ENCODE results near the gene SLF2.

Gene SLF2

GRCh38 chr10:100911472-100911871 lies 1.3 kb upstream of the SLF2 start:
- TF ChIP-seq POLR2AphosphoS5 (IDR thresholded peaks at IDR 0.05; ENCODE audit: low read depth, low read length) (no peak), FOXP2 (optimal IDR thresholded peaks at IDR 0.05; ENCODE audit: borderline replicate concordance, extremely low read depth, extremely low read length, insufficient read depth) (no peak), REST (IDR thresholded peaks at IDR 0.05; ENCODE audit: insufficient read depth in 1 of 2, low read depth in 2 of 2, low read length in 2 of 2) (no peak), TAF1 (IDR thresholded peaks at IDR 0.05; ENCODE audit: borderline replicate concordance, insufficient read depth, low read length) (no peak), SIN3A (IDR thresholded peaks at IDR 0.05; ENCODE audit: borderline replicate concordance, insufficient read depth, low read length) (no peak)

- no peak for TF ChIP-seq SIN3A (IDR thresholded peaks at IDR 0.05; ENCODE audit: borderline replicate concordance, insufficient read depth, low read length)
- no peak for TF ChIP-seq FOXP2 (optimal IDR thresholded peaks at IDR 0.05; ENCODE audit: borderline replicate concordance, extremely low read depth, extremely low read length, insufficient read depth)
- no peak for TF ChIP-seq POLR2AphosphoS5 (IDR thresholded peaks at IDR 0.05; ENCODE audit: low read depth, low read length)
- no peak for TF ChIP-seq REST (IDR thresholded peaks at IDR 0.05; ENCODE audit: insufficient read depth in 1 of 2, low read depth in 2 of 2, low read length in 2 of 2)
- TF ChIP-seq TAF1 (IDR thresholded peaks at IDR 0.05; ENCODE audit: borderline replicate concordance, insufficient read depth, low read length): no peak
Observed at GRCh38 chr10:100912013-100912604, 654 bp upstream of the SLF2 start.

GRCh38 chr10:100913470-100913865 lies 705 bp downstream of the SLF2 start:
- TF ChIP-seq REST (IDR thresholded peaks at IDR 0.05; ENCODE audit: insufficient read depth in 1 of 2, low read depth in 2 of 2, low read length in 2 of 2): no peak
- no peak for TF ChIP-seq POLR2AphosphoS5 (IDR thresholded peaks at IDR 0.05; ENCODE audit: low read depth, low read length)
- no peak for TF ChIP-seq SIN3A (IDR thresholded peaks at IDR 0.05; ENCODE audit: borderline replicate concordance, insufficient read depth, low read length)
- TF ChIP-seq FOXP2 (optimal IDR thresholded peaks at IDR 0.05; ENCODE audit: borderline replicate concordance, extremely low read depth, extremely low read length, insufficient read depth): no peak
- TF ChIP-seq TAF1 (IDR thresholded peaks at IDR 0.05; ENCODE audit: borderline replicate concordance, insufficient read depth, low read length): no peak

GRCh38 chr10:100917071-100917470 lies 4.3 kb downstream of the SLF2 start:
- TF ChIP-seq POLR2AphosphoS5 (IDR thresholded peaks at IDR 0.05; ENCODE audit: low read depth, low read length) (no peak), REST (IDR thresholded peaks at IDR 0.05; ENCODE audit: insufficient read depth in 1 of 2, low read depth in 2 of 2, low read length in 2 of 2) (no peak), TAF1 (IDR thresholded peaks at IDR 0.05; ENCODE audit: borderline replicate concordance, insufficient read depth, low read length) (no peak), SIN3A (IDR thresholded peaks at IDR 0.05; ENCODE audit: borderline replicate concordance, insufficient read depth, low read length) (no peak), FOXP2 (optimal IDR thresholded peaks at IDR 0.05; ENCODE audit: borderline replicate concordance, extremely low read depth, extremely low read length, insufficient read depth) (no peak)
